Kidney (tissue), 14 donors: ENCODE results near the gene TOX4. TPM values are rescaled to one million over a fixed set of nuclear protein-coding genes. Genes with fewer than 3 reads are reported as not detected.

Experiments
- DNase-seq, 5 donors: peaks; one replicate each; pipeline ENCODE4 v3.0.0-alpha.2; 2013 to 2020
- FAIRE-seq: peaks from 2 replicates; lab custom pipeline; 2012; peaks lifted over from hg19 to GRCh38; lab: Jason Lieb, UNC
- H3K27ac ChIP-seq, 2 donors: one replicate each; pipeline ENCODE4 v1.7.0; 2013; ENCODE audit warnings: low read depth in 2 of 2, low read length in 2 of 2, inconsistent platforms in 1 of 2
- H3K27me3 ChIP-seq: one replicate; pipeline ENCODE4 v1.7.1; 2013; ENCODE audit warnings: low read length, inconsistent platforms; ENCODE audit not compliant: control insufficient read depth, insufficient read depth
- H3K36me3 ChIP-seq, 3 donors: one replicate each; pipeline versions ENCODE4 v1.7.0 to v1.7.1; 2013; ENCODE audit warnings: low read length in 3 of 3, control low read depth in 1 of 3, inconsistent platforms in 1 of 3; ENCODE audit not compliant: insufficient read depth in 3 of 3, control insufficient read depth in 2 of 3
- H3K4me1 ChIP-seq, 3 donors: one replicate each; pipeline versions ENCODE4 v1.7.0 to v1.7.1; 2013; ENCODE audit warnings: low read length in 3 of 3, inconsistent platforms in 1 of 3, low read depth in 1 of 3; ENCODE audit not compliant: control insufficient read depth in 2 of 3, insufficient read depth in 2 of 3
- H3K4me3 ChIP-seq, 3 donors: one replicate each; pipeline versions ENCODE4 v1.7.0 to v1.8.1; 2013; ENCODE audit warnings: low read length in 3 of 3, control low read depth in 1 of 3, inconsistent platforms in 1 of 3
- H3K9ac ChIP-seq, 3 donors: one replicate each; pipeline versions ENCODE4 v1.7.0 to v1.7.1; 2013; ENCODE audit warnings: low read length in 3 of 3, control low read depth in 1 of 3, inconsistent platforms in 1 of 3
- H3K9me3 ChIP-seq, 3 donors: one replicate each; pipeline versions ENCODE4 v1.7.0 to v1.7.1; 2013; ENCODE audit warnings: low read length in 3 of 3, control low read depth in 1 of 3, inconsistent platforms in 1 of 3; ENCODE audit not compliant: control insufficient read depth in 2 of 3, insufficient read depth in 1 of 3
- CTCF ChIP-seq: IDR thresholded peaks from 3 replicates; pipeline ENCODE4 v1.5.1; 2012; ENCODE audit warnings: mild to moderate bottlenecking, moderate library complexity, borderline replicate concordance; ENCODE audit not compliant: insufficient read depth; ENCODE audit errors: extremely low read depth
- intact Hi-C: fragments of 100-400 bp; cut with DNase I; formaldehyde crosslinking; loops from one replicate; pipeline ENCODE4 v1.11.1; 2022
- polyA plus RNA-seq: library from polyadenylated mRNA; stranded (reverse); fragments of 350-450 nt; fragmentation: Illumina TruSeq; extraction: RNeasy Lipid Tissue Mini Kit (QIAGEN cat#74804); gene quantifications from one replicate; pipeline ENCODE4 v1.2.3, GENCODE V29; 2014; ENCODE audit warnings: low read depth, low replicate concordance; ENCODE audit not compliant: insufficient read depth
- total RNA-seq: library from RNA; stranded (reverse); fragmentation: NEBNext Ultra II Directional; extraction: Animal tissue kit (Norgen Biotek cat#: 25700); gene quantifications from one replicate; pipeline ENCODE4 v1.2.1, GENCODE V29; 2021
- donor health status: control.
- donor health status: control.
- donor health status: control.
- donor health status: control.
- donor health status: control.
- donor health status: DM: yes; HTN: yes; CAD: no.
- donor health status: Normal renal cell carcinoma (clear cell type).

TOX4 gene
- total and polyA plus RNA-seq, 2 donors from 2014 or later: 31.0 to 75.9 TPM

- no peak overlapping the region for H3K27ac ChIP-seq
- H3K27me3 ChIP-seq: no peaks in the 10 kb centered on the region
- H3K9me3 ChIP-seq: no peaks in the 10 kb centered on the region
- no peak for FAIRE-seq
- DNase-seq: no peak
- TF ChIP-seq CTCF: no peak
- H3K4me1 ChIP-seq: no peaks in the 10 kb centered on the region
- no peaks in the 10 kb centered on the region for H3K36me3 ChIP-seq
- no peak overlapping the region for H3K9ac ChIP-seq
- no peak overlapping the region for H3K4me3 ChIP-seq
- intact Hi-C loops: no loop called here
Observed at GRCh38 chr14:21529515-21529914, 52.5 kb downstream of the TOX4 start.

- H3K27me3 ChIP-seq: no peaks in the 10 kb centered on the region
- H3K4me3 ChIP-seq: no peak overlapping the region
- H3K9me3 ChIP-seq: no peaks in the 10 kb centered on the region
- DNase-seq: no peak
- H3K27ac ChIP-seq: no peak overlapping the region
- H3K36me3 ChIP-seq: no peaks in the 10 kb centered on the region
- no peak for FAIRE-seq
- no peak overlapping the region for H3K9ac ChIP-seq
- TF ChIP-seq CTCF: no peak
- intact Hi-C loops: no loop called here
- H3K4me1 ChIP-seq: peaks cover 0 to 2% (median 0%) of the 10 kb centered on the region in 3 donors
Observed at GRCh38 chr14:21533294-21533693, 56.3 kb downstream of the TOX4 start.

- Histone ChIP-seq H3K27me3 (no peaks in the 10 kb centered on the region), H3K4me1 (peaks cover 0 to 2% (median 0%) of the 10 kb centered on the region in 3 donors), H3K36me3 (no peaks in the 10 kb centered on the region), H3K4me3 (no peak overlapping the region), H3K9me3 (no peaks in the 10 kb centered on the region), H3K27ac (no peak overlapping the region), H3K9ac (no peak overlapping the region)
- FAIRE-seq (no peak), DNase-seq (no peak)
- TF ChIP-seq CTCF: no peak
- intact Hi-C loops: no loop called here
Observed at GRCh38 chr14:21534576-21534975, 57.6 kb downstream of the TOX4 start.
